ENCODE measurements around the gene FIS1. TPM values are rescaled to one million over a fixed set of nuclear protein-coding genes. Genes with fewer than 3 reads are reported as not detected.
"Not testable (repeated sequence)": the region's sequence is repeated elsewhere in the genome, so short reads cannot be mapped to it uniquely, and the experiment has no call there.

FIS1 gene
- total and polyA plus RNA-seq, 2 experiments from 2014 or later, result 283 to 333 TPM

- H3K4me1 ChIP-seq (ENCODE audit: low read depth), result no peaks in the 10 kb centered on the region
- no peak overlapping the region for H3K27ac ChIP-seq
- TF ChIP-seq, protein P1, sequence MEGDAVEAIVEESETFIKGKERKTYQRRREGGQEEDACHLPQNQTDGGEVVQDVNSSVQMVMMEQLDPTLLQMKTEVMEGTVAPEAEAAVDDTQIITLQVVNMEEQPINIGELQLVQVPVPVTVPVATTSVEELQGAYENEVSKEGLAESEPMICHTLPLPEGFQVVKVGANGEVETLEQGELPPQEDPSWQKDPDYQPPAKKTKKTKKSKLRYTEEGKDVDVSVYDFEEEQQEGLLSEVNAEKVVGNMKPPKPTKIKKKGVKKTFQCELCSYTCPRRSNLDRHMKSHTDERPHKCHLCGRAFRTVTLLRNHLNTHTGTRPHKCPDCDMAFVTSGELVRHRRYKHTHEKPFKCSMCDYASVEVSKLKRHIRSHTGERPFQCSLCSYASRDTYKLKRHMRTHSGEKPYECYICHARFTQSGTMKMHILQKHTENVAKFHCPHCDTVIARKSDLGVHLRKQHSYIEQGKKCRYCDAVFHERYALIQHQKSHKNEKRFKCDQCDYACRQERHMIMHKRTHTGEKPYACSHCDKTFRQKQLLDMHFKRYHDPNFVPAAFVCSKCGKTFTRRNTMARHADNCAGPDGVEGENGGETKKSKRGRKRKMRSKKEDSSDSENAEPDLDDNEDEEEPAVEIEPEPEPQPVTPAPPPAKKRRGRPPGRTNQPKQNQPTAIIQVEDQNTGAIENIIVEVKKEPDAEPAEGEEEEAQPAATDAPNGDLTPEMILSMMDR (IDR thresholded peaks at IDR 0.05; ENCODE audit: low read depth, low read length), result no peak
- no peaks in the 10 kb centered on the region for H3K9me3 ChIP-seq (ENCODE audit: low read depth)
- no peak for DNase-seq (ENCODE audit: low read depth in 1 of 2, low spot score in 1 of 2)
- no peak overlapping the region for H3K4me3 ChIP-seq
- no peaks in the 10 kb centered on the region for H3K36me3 ChIP-seq
- peaks cover 21% of the 10 kb centered on the region for H3K27me3 ChIP-seq
These were observed 43.6 kb upstream of the FIS1 start for GRCh38 chr7:101288439-101288838.

DNA sequence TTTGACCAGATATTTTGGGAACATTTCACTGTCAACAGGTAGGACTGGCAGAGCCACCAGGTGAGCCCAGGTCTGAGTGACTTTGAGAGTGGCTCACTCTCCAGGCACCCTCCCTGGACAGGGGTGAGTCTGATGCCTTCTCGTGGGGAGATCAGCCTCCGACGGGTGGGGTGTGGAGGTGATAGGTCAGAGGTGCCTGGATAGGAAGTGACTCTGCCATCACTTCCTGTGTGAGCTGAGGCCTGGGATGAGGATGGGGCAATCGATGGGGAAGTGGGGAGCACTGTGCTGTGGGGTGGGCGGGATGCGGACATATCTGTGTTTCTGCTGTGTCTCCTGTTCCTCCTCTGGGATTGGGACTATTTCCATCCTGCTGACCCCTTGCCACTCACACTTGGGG is 42.2 kb upstream of the FIS1 start:
- Histone ChIP-seq H3K4me3 (no peak overlapping the region), H3K9me3 (ENCODE audit: low read depth) (no peaks in the 10 kb centered on the region), H3K4me1 (ENCODE audit: low read depth) (no peaks in the 10 kb centered on the region), H3K36me3 (no peaks in the 10 kb centered on the region), H3K27me3 (peaks cover 16% of the 10 kb centered on the region), H3K27ac (no peak overlapping the region)
- TF ChIP-seq, protein P1 (IDR thresholded peaks at IDR 0.05; ENCODE audit: low read depth, low read length), result no peak
- DNase-seq (ENCODE audit: low read depth in 1 of 2, low spot score in 1 of 2), result no peak

- not testable (repeated sequence) for H3K27ac ChIP-seq; H3K36me3 ChIP-seq; DNase-seq (ENCODE audit: low read depth in 1 of 2, low spot score in 1 of 2); H3K9me3 ChIP-seq (ENCODE audit: low read depth); H3K4me3 ChIP-seq; H3K4me1 ChIP-seq (ENCODE audit: low read depth)
- H3K27me3 ChIP-seq, result peaks cover 11% of the 10 kb centered on the region
These were observed 41.0 kb upstream of the FIS1 start for GRCh38 chr7:101285880-101286279.

DNA sequence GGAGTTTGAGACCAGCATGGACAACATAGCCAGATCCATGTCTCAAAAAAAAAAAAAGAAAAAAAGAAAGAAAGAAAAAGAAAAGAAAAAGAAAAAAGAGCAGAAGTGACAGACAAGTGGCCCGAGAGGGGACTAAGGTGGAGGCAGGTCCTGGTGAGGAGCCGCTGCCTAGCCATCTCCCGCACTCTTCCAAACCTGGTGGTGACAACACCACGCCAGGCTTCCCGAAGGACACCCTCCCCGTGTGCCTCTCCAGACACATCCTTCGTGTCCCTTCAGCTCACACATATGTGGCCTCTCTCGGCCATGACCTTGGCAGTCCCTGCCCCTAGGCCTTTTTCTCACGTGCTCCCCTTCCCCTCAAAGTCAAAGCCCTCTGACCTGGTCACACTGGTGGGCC is 40.3 kb upstream of the FIS1 start:
- TF ChIP-seq, protein P1 (IDR thresholded peaks at IDR 0.05; ENCODE audit: low read depth, low read length), result no peak
- Histone ChIP-seq H3K27me3 (peaks cover 11% of the 10 kb centered on the region), H3K4me1 (ENCODE audit: low read depth) (no peaks in the 10 kb centered on the region), H3K9me3 (ENCODE audit: low read depth) (no peaks in the 10 kb centered on the region), H3K4me3 (no peak overlapping the region), H3K27ac (no peak overlapping the region), H3K36me3 (no peaks in the 10 kb centered on the region)
- DNase-seq (ENCODE audit: low read depth in 1 of 2, low spot score in 1 of 2), result no peak

DNA sequence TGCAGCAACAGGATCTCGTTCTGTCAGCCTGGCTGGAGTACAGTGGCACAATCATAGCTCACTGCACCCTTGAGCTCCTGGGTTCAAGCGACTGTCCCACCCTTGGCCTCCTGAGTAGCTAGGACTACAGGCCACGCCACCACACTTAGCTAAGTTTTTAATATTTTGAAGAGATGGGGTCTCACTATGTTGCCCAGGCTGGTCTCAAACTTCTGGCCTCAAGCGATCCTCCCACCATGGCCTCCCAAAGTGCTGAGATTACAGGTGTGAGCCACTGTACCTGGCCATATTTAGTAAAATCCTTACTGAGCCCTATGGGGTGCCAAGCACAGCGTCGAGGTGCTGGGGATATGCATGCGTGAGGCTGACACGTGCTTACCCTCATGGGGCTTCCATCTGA is 36.0 kb upstream of the FIS1 start:
- not testable (repeated sequence) for H3K4me1 ChIP-seq (ENCODE audit: low read depth); H3K27ac ChIP-seq; DNase-seq (ENCODE audit: low read depth in 1 of 2, low spot score in 1 of 2); H3K4me3 ChIP-seq; H3K9me3 ChIP-seq (ENCODE audit: low read depth); H3K27me3 ChIP-seq; H3K36me3 ChIP-seq

DNA sequence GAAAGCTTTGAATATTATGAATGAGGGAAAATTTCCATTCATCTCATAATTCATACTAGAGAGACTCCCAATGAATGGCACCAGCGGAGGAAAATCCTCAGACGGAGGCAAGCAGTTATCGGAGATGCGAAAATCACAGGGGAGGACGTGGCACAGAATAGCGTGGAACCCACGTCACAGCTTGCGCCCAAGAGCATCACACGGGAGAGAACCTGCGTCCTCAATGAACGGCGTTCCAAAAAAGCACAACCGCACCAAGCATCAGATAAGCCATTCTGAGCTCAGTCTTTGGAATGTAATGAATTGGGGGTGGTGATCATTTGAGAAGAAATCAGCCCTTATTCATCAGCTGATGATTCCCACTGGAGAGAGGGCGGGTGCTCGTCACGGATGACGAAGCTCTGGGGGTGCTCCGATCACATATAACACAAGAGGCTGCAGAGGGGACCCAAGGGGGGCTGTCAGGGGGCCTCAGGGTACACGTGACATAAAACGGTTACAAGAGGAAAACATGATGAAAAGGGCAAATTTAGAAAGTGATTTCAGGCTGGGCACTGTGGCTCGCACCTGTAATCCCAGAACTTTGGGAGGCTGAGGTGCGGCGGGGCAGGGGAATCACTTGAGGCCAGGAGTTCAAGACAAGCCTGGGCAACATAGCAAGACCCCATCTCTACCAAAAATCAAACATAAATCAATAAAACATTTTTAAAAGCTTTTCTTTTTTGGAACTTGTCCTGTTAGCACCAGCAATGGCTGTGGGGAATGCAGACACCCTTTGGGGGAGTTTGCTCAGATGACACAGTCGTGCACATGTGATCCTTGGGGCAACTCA is 33.8 kb upstream of the FIS1 start:
- H3K36me3 ChIP-seq, result no peaks in the 10 kb centered on the region
- DNase-seq (ENCODE audit: low read depth in 1 of 2, low spot score in 1 of 2), result no peak
- no peaks in the 10 kb centered on the region for H3K4me1 ChIP-seq (ENCODE audit: low read depth)
- H3K27ac ChIP-seq, result no peak overlapping the region
- TF ChIP-seq, protein P1 (IDR thresholded peaks at IDR 0.05; ENCODE audit: low read depth, low read length), result no peak
- H3K4me3 ChIP-seq, result no peak overlapping the region
- no peaks in the 10 kb centered on the region for H3K27me3 ChIP-seq
- H3K9me3 ChIP-seq (ENCODE audit: low read depth), result no peaks in the 10 kb centered on the region

Measured in cardiac muscle cell (in vitro differentiated cells and primary cell).